Dendritic cell treated with granulocyte-macrophage colony-stimulating factor and Interleukin-4, amounts not matched to agents 40 ng/mL and 50 ng/mL, for 4 days (primary cell): ENCODE data around the gene MAP2K3.
A peak's percentile ranks its signal among the peaks of the same experiment; 100 is the strongest.

Experiments used
- H3K27ac Mint-ChIP-seq: one replicate; pipeline ENCODE4 v1.8.0; 2022; ENCODE audit warnings: mild to moderate bottlenecking, mixed read lengths
- H3K27me3 Mint-ChIP-seq: one replicate; pipeline ENCODE4 v1.8.0; 2022; ENCODE audit warnings: mild to moderate bottlenecking, mixed read lengths
- H3K36me3 Mint-ChIP-seq: one replicate; pipeline ENCODE4 v1.8.0; 2022; ENCODE audit warnings: low read depth, mixed read lengths
- H3K4me1 Mint-ChIP-seq: one replicate; pipeline ENCODE4 v1.8.0; 2022; ENCODE audit warnings: low read depth, mixed read lengths
- H3K4me3 Mint-ChIP-seq: one replicate; pipeline ENCODE4 v1.8.0; 2022; ENCODE audit warnings: mild to moderate bottlenecking, moderate library complexity, mixed read lengths
- H3K9me3 Mint-ChIP-seq: one replicate; pipeline ENCODE4 v1.8.0; 2022; ENCODE audit warnings: mixed read lengths
- intact Hi-C: fragments of 100-400 bp; cut with micrococcal nuclease; formaldehyde crosslinking; loops from one replicate; pipeline ENCODE4 v1.15.0; 2022

MAP2K3 gene

GRCh38 chr17:21271454-21272183 lies 12.9 kb upstream of the MAP2K3 start:
- Mint-ChIP-seq H3K4me3 (no peak overlapping the region), H3K27me3 (peaks cover 15% of the 10 kb centered on the region), H3K36me3 (no peaks in the 10 kb centered on the region), H3K27ac (no peak overlapping the region), H3K4me1 (peaks cover 16% of the 10 kb centered on the region), H3K9me3 (no peaks in the 10 kb centered on the region)
- intact Hi-C loops: no loop called here

- H3K4me3 Mint-ChIP-seq: no peak overlapping the region
- no peaks in the 10 kb centered on the region for H3K9me3 Mint-ChIP-seq
- H3K36me3 Mint-ChIP-seq: no peaks in the 10 kb centered on the region
- no peak overlapping the region for H3K27ac Mint-ChIP-seq
- peaks cover 19% of the 10 kb centered on the region for H3K27me3 Mint-ChIP-seq
- intact Hi-C loops: no loop called here
- H3K4me1 Mint-ChIP-seq: peaks cover 16% of the 10 kb centered on the region
Measured at GRCh38 chr17:21272250-21272649, 12.3 kb upstream of the MAP2K3 start.

- H3K27me3 Mint-ChIP-seq: peaks cover 19% of the 10 kb centered on the region
- intact Hi-C loops: no loop called here
- H3K4me1 Mint-ChIP-seq: peaks cover 17% of the 10 kb centered on the region
- H3K27ac Mint-ChIP-seq: no peak overlapping the region
- H3K9me3 Mint-ChIP-seq: no peaks in the 10 kb centered on the region
- no peaks in the 10 kb centered on the region for H3K36me3 Mint-ChIP-seq
- H3K4me3 Mint-ChIP-seq: no peak overlapping the region
Measured at GRCh38 chr17:21272881-21273792, 11.4 kb upstream of the MAP2K3 start.

- intact Hi-C loops: loop anchor here (5.0 kb wide), 1 partner anchor 233 kb away; the partner anchor contains the start of gene USP22
- Mint-ChIP-seq H3K4me1 (peaks cover 35% of the 10 kb centered on the region), H3K36me3 (no peaks in the 10 kb centered on the region), H3K27ac (peak overlapping the region; percentile 58), H3K4me3 (peak overlapping the region; percentile 84), H3K9me3 (no peaks in the 10 kb centered on the region), H3K27me3 (peaks cover 19% of the 10 kb centered on the region)
Measured at GRCh38 chr17:21275047-21275578, 9.4 kb upstream of the MAP2K3 start.

GRCh38 chr17:21275579-21276263 lies 8.8 kb upstream of the MAP2K3 start:
- no peaks in the 10 kb centered on the region for H3K9me3 Mint-ChIP-seq
- H3K4me1 Mint-ChIP-seq: peaks cover 40% of the 10 kb centered on the region
- peak overlapping the region; percentile 58 for H3K27ac Mint-ChIP-seq
- no peaks in the 10 kb centered on the region for H3K36me3 Mint-ChIP-seq
- peaks cover 19% of the 10 kb centered on the region for H3K27me3 Mint-ChIP-seq
- peak overlapping the region; percentile 84 for H3K4me3 Mint-ChIP-seq
- intact Hi-C loops: loop anchor here (5.0 kb wide), 1 partner anchor 233 kb away; the partner anchor contains the start of gene USP22

GRCh38 chr17:21276264-21276588 lies 8.3 kb upstream of the MAP2K3 start:
- Mint-ChIP-seq H3K4me3 (peak overlapping the region; percentile 84), H3K4me1 (peaks cover 43% of the 10 kb centered on the region), H3K27ac (no peak overlapping the region), H3K9me3 (no peaks in the 10 kb centered on the region), H3K36me3 (no peaks in the 10 kb centered on the region), H3K27me3 (peaks cover 19% of the 10 kb centered on the region)
- intact Hi-C loops: loop anchor here (5.0 kb wide), 1 partner anchor 234 kb away; the partner anchor contains the start of gene USP22

GRCh38 chr17:21277332-21277731 lies 7.2 kb upstream of the MAP2K3 start:
- intact Hi-C loops: loop anchor here (5.0 kb wide), 1 partner anchor 235 kb away; the partner anchor contains the start of gene USP22
- Mint-ChIP-seq H3K36me3 (no peaks in the 10 kb centered on the region), H3K27me3 (peaks cover 19% of the 10 kb centered on the region), H3K4me3 (no peak overlapping the region), H3K27ac (no peak overlapping the region), H3K9me3 (no peaks in the 10 kb centered on the region), H3K4me1 (peaks cover 54% of the 10 kb centered on the region)

GRCh38 chr17:21278450-21279197 lies 5.9 kb upstream of the MAP2K3 start:
- Mint-ChIP-seq H3K9me3 (no peaks in the 10 kb centered on the region), H3K36me3 (no peaks in the 10 kb centered on the region), H3K4me1 (peaks cover 65% of the 10 kb centered on the region), H3K27ac (no peak overlapping the region), H3K4me3 (no peak overlapping the region), H3K27me3 (peaks cover 21% of the 10 kb centered on the region)
- intact Hi-C loops: loop anchor here (5.0 kb wide), 1 partner anchor 236 kb away; the partner anchor contains the start of gene USP22

GRCh38 chr17:21279198-21279535 lies 5.3 kb upstream of the MAP2K3 start:
- Mint-ChIP-seq H3K4me1 (peaks cover 68% of the 10 kb centered on the region), H3K36me3 (no peaks in the 10 kb centered on the region), H3K4me3 (no peak overlapping the region), H3K9me3 (no peaks in the 10 kb centered on the region), H3K27me3 (peaks cover 21% of the 10 kb centered on the region), H3K27ac (no peak overlapping the region)
- intact Hi-C loops: loop anchor here (5.0 kb wide), 1 partner anchor 237 kb away; the partner anchor contains the start of gene USP22

GRCh38 chr17:21279582-21279981 lies 4.9 kb upstream of the MAP2K3 start:
- Mint-ChIP-seq H3K27ac (no peak overlapping the region), H3K4me1 (peaks cover 68% of the 10 kb centered on the region), H3K36me3 (no peaks in the 10 kb centered on the region), H3K4me3 (no peak overlapping the region), H3K27me3 (peaks cover 17% of the 10 kb centered on the region), H3K9me3 (no peaks in the 10 kb centered on the region)
- intact Hi-C loops: loop anchor here (5.0 kb wide), 1 partner anchor 237 kb away; the partner anchor contains the start of gene USP22

- no peak overlapping the region for H3K27ac Mint-ChIP-seq
- peaks cover 64% of the 10 kb centered on the region for H3K4me1 Mint-ChIP-seq
- H3K27me3 Mint-ChIP-seq: peaks cover 12% of the 10 kb centered on the region
- intact Hi-C loops: loop anchor here (1.0 to 5.0 kb wide), 2 partner anchors 42 to 231 kb away; no protein-coding TSS in a partner anchor
- H3K4me3 Mint-ChIP-seq: no peak overlapping the region
- no peaks in the 10 kb centered on the region for H3K9me3 Mint-ChIP-seq
- peaks cover 5% of the 10 kb centered on the region for H3K36me3 Mint-ChIP-seq
Measured at GRCh38 chr17:21280081-21280518, 4.4 kb upstream of the MAP2K3 start.

GRCh38 chr17:21282231-21282630 lies 2.3 kb upstream of the MAP2K3 start:
- H3K27me3 Mint-ChIP-seq: peaks cover 2% of the 10 kb centered on the region
- intact Hi-C loops: loop anchor here (5.0 kb wide), 1 partner anchor 40 kb away; no protein-coding TSS in a partner anchor

GRCh38 chr17:21282850-21283249 lies 1.7 kb upstream of the MAP2K3 start:
- Mint-ChIP-seq H3K9me3 (no peaks in the 10 kb centered on the region), H3K27me3 (peaks cover 2% of the 10 kb centered on the region), H3K36me3 (peaks cover 24% of the 10 kb centered on the region), H3K4me3 (no peak overlapping the region), H3K4me1 (peaks cover 79% of the 10 kb centered on the region), H3K27ac (peak overlapping the region; percentile 26)
- intact Hi-C loops: loop anchor here (5.0 kb wide), 1 partner anchor 39 kb away; no protein-coding TSS in a partner anchor

More at GRCh38 chr17:21282231-21282630, 2.3 kb upstream of the MAP2K3 start:
- H3K27ac Mint-ChIP-seq: peak overlapping the region; percentile 26
- no peak overlapping the region for H3K4me3 Mint-ChIP-seq
- peaks cover 73% of the 10 kb centered on the region for H3K4me1 Mint-ChIP-seq
- H3K36me3 Mint-ChIP-seq: peaks cover 21% of the 10 kb centered on the region
- H3K9me3 Mint-ChIP-seq: no peaks in the 10 kb centered on the region
